HepG2 (cell line): ENCODE data around the gene MFSD12. TPM values are rescaled to one million over a fixed set of nuclear protein-coding genes. Genes with fewer than 3 reads are reported as not detected.

Source experiments
- ATF2 ChIP-seq: sonication (generic); formaldehyde crosslinking; IDR thresholded peaks from 2 replicates; pipeline ENCODE4 v1.4.0; 2020; ENCODE audit warnings: missing genetic modification reagents
- CAMTA2 ChIP-seq: sonication (generic); formaldehyde crosslinking; IDR thresholded peaks from 2 replicates; pipeline ENCODE4 v1.4.0; 2020; ENCODE audit warnings: mild to moderate bottlenecking, missing genetic modification reagents, borderline replicate concordance
- GABPA ChIP-seq, 2 experiments: IDR thresholded peaks; 2 replicates each; pipeline ENCODE4 v1.6.1; 2011 to 2016; ENCODE audit warnings: low read depth in 2 of 2, low read length in 1 of 2, missing biosample characterization in 1 of 2, missing genetic modification characterization in 1 of 2
- NFAT5 ChIP-seq: sonication (generic); formaldehyde crosslinking; IDR thresholded peaks from 2 replicates; pipeline ENCODE4 v1.4.0; 2020; ENCODE audit warnings: missing genetic modification reagents
- RARG ChIP-seq: sonication (generic); formaldehyde crosslinking; IDR thresholded peaks from 2 replicates; pipeline ENCODE4 v1.4.0; 2020; ENCODE audit warnings: low read depth, mild to moderate bottlenecking, missing genetic modification reagents
- SPEN ChIP-seq: sonication (generic); formaldehyde crosslinking; IDR thresholded peaks from 2 replicates; pipeline ENCODE4 v1.5.1; 2020; ENCODE audit warnings: low read depth, mild to moderate bottlenecking, missing genetic modification reagents
- ZFP41 ChIP-seq: sonication (generic); formaldehyde crosslinking; IDR thresholded peaks from 2 replicates; pipeline ENCODE4 v1.4.0; 2020; ENCODE audit warnings: mild to moderate bottlenecking, missing genetic modification reagents, borderline replicate concordance
- ZNF263 ChIP-seq: sonication (generic); formaldehyde crosslinking; IDR thresholded peaks from 2 replicates; pipeline ENCODE4 v1.4.0; 2020; ENCODE audit warnings: missing genetic modification reagents
- ZNF768 ChIP-seq: sonication (generic); formaldehyde crosslinking; IDR thresholded peaks from 2 replicates; pipeline ENCODE4 v1.4.0; 2020; ENCODE audit warnings: missing genetic modification reagents
- polyA plus RNA-seq, 8 experiments: library from polyadenylated mRNA; depleted of rRNA in 3 of 8; stranded (reverse) in 7 of 8; unstranded in 1 of 8; fragments of >200 nt; fragmentation: Illumina TruSeq in 4 of 8; extraction: Trizol in 4 of 8; gene quantifications; 2 replicates each; pipeline versions ENCODE4 v1.2.1 to v1.2.3, GENCODE V29; 2011 to 2016; ENCODE audit warnings: low read depth in 4 of 8, missing spikeins in 1 of 8, mixed read lengths in 1 of 8; ENCODE audit not compliant: insufficient read depth in 1 of 8
- total RNA-seq, 5 experiments: library from RNA; depleted of rRNA; stranded (reverse); fragments of >200 nt; fragmentation: Illumina TruSeq; extraction: Trizol; gene quantifications; 2 replicates each; pipeline ENCODE4 v1.2.3, GENCODE V29; 2016; ENCODE audit warnings: low read depth in 1 of 5
- TF ChIP-seq, protein P1 (sequence below): sonication (generic); formaldehyde crosslinking; IDR thresholded peaks from 2 replicates; pipeline ENCODE4 v1.4.0; 2020; ENCODE audit warnings: missing genetic modification reagents, borderline replicate concordance
- TF ChIP-seq, protein P2 (sequence below), 2 experiments: sonication (generic) in 1 of 2; formaldehyde crosslinking in 1 of 2; IDR thresholded peaks; 2 replicates each; pipeline versions ENCODE4 v1.4.0 to v1.6.1; 2016 to 2020; ENCODE audit warnings: borderline replicate concordance in 1 of 2, low read depth in 1 of 2, mild to moderate bottlenecking in 1 of 2, missing genetic modification reagents in 1 of 2
- TF ChIP-seq, protein P3 (sequence below): sonication (generic); formaldehyde crosslinking; IDR thresholded peaks from 2 replicates; pipeline ENCODE4 v1.5.0; 2020; ENCODE audit warnings: missing genetic modification reagents

MFSD12 gene
- total and polyA plus RNA-seq, 2 of the 13 experiments (the other 11 are each of a cell fraction or from before 2014, with no cell fraction given) = 27.2 to 29.1 TPM

DNA sequence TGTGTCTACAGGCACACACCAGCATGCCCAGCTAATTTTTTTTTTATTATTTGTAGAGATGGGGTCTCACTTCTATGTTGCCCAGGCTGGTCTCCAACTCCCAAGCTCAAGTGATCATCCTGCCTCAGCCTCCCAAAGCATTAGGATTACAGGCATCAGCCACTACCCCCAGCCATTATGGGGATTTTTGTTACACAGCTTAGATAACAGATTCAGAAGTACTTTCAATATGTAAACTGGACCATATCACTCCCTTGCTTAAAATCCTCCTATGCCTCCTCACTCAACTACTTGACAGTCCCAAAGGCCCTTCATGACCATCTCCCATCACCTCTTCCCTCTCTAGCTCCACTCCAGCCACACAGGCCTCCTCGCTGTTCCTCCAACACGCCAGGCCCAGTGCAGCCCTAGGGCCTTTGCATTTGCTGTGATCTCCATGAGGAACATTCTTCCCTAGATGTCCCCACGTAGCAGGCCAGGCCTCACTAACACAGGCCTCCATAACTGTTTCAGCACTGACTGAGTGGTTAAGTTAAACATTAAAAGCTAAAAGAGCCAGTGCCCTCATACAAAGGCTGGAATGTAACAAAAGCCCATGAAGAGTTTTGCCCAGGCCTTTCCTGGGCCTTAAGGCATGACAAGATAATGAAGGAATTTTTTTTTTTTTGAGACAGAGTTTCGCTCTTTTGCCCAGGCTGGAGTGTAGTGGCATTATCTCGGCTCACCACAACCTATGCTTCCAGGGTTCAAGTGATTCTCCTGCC, 59.4 kb downstream of the MFSD12 start (continued):
- TF ChIP-seq NFAT5 (CRISPR knock-in tag) (no peak), SPEN (CRISPR knock-in tag) (no peak), ZFP41 (no peak), CAMTA2 (no peak), GABPA (IDR thresholded peaks at IDR 0.05; ENCODE audit: low read depth, low read length) (no peak), GABPA (CRISPR knock-in tag; IDR thresholded peaks at IDR 0.05; ENCODE audit: low read depth) (no peak), ATF2 (CRISPR knock-in tag) (no peak), RARG (CRISPR knock-in tag) (no peak), ZNF263 (no peak), ZNF768 (CRISPR knock-in tag) (no peak)
- TF ChIP-seq, protein P1, sequence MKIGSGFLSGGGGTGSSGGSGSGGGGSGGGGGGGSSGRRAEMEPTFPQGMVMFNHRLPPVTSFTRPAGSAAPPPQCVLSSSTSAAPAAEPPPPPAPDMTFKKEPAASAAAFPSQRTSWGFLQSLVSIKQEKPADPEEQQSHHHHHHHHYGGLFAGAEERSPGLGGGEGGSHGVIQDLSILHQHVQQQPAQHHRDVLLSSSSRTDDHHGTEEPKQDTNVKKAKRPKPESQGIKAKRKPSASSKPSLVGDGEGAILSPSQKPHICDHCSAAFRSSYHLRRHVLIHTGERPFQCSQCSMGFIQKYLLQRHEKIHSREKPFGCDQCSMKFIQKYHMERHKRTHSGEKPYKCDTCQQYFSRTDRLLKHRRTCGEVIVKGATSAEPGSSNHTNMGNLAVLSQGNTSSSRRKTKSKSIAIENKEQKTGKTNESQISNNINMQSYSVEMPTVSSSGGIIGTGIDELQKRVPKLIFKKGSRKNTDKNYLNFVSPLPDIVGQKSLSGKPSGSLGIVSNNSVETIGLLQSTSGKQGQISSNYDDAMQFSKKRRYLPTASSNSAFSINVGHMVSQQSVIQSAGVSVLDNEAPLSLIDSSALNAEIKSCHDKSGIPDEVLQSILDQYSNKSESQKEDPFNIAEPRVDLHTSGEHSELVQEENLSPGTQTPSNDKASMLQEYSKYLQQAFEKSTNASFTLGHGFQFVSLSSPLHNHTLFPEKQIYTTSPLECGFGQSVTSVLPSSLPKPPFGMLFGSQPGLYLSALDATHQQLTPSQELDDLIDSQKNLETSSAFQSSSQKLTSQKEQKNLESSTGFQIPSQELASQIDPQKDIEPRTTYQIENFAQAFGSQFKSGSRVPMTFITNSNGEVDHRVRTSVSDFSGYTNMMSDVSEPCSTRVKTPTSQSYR (CRISPR knock-in tag) = no peak
- TF ChIP-seq, protein P2, sequence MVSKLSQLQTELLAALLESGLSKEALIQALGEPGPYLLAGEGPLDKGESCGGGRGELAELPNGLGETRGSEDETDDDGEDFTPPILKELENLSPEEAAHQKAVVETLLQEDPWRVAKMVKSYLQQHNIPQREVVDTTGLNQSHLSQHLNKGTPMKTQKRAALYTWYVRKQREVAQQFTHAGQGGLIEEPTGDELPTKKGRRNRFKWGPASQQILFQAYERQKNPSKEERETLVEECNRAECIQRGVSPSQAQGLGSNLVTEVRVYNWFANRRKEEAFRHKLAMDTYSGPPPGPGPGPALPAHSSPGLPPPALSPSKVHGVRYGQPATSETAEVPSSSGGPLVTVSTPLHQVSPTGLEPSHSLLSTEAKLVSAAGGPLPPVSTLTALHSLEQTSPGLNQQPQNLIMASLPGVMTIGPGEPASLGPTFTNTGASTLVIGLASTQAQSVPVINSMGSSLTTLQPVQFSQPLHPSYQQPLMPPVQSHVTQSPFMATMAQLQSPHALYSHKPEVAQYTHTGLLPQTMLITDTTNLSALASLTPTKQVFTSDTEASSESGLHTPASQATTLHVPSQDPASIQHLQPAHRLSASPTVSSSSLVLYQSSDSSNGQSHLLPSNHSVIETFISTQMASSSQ (IDR thresholded peaks at IDR 0.05; ENCODE audit: low read depth) = no peak
- TF ChIP-seq, protein P2 (CRISPR knock-in tag; IDR thresholded peaks at IDR 0.05; ENCODE audit: borderline replicate concordance) = peak; percentile 40; the same call in 1 of the 2 replicates
- TF ChIP-seq, protein P3, sequence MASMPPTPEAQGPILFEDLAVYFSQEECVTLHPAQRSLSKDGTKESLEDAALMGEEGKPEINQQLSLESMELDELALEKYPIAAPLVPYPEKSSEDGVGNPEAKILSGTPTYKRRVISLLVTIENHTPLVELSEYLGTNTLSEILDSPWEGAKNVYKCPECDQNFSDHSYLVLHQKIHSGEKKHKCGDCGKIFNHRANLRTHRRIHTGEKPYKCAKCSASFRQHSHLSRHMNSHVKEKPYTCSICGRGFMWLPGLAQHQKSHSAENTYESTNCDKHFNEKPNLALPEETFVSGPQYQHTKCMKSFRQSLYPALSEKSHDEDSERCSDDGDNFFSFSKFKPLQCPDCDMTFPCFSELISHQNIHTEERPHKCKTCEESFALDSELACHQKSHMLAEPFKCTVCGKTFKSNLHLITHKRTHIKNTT (CRISPR knock-in tag) = no peak
